GM18499 (cell line): Measurements from ENCODE around the gene ZNF546.
"Not testable (repeated sequence)": the region's sequence is repeated elsewhere in the genome, so short reads cannot be mapped to it uniquely, and the experiment has no call there.

Experiments used
- ATAC-seq: cut with Tn5 transposase; IDR thresholded peaks from one replicate; pipeline ENCODE4 v1.9.1; 2021; ENCODE audit warnings: moderate number of reproducible peaks; ENCODE audit not compliant: insufficient read depth, unreplicated experiment

The ZNF546 gene

DNA sequence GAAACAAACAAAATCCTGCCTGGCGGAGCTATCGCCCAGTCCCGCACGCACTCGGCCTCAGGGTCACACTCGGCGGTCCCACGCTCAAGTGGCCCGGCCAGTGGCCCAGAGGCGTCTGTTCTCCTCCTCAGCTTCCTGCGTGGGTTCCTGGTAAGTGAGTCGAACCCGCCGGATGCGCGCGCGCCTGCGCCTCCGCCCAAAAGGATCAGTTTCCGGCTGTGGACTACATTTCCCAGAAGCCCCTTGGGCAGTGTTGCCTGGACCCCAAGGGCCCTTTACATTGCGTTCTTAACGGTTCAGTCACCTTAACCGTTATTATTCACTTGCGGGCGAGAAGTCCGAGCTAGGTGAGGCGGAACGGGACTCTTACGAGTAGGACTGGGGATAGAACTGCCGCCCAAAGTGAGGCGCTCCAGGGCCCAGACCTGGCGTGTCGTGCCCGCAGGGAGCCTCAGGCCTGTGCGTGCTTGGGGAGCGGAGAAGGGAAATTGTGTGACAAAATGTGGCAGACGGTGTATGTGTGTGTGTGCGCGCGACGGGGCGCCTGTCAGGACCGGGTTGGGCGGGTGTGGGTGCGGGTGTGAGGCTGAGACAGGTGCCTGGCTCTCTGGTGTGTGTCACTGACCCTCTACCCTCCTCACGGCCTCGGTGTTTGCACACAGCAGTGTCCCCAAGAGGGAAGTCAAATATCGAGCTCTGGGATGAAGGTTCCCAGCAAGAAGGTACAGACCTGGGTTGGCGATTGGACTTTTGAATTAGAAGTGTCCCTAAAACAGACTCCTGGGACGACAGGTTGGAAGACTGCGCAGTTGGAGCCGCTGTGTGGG, at the start of gene ZNF546:
Gene ZNF546, plus strand, starts transcription at position 250 of the 827 bp plus-strand sequence. CDS start 1,267 bp downstream, outside the sequence.
- ATAC-seq: peak; percentile 50

DNA sequence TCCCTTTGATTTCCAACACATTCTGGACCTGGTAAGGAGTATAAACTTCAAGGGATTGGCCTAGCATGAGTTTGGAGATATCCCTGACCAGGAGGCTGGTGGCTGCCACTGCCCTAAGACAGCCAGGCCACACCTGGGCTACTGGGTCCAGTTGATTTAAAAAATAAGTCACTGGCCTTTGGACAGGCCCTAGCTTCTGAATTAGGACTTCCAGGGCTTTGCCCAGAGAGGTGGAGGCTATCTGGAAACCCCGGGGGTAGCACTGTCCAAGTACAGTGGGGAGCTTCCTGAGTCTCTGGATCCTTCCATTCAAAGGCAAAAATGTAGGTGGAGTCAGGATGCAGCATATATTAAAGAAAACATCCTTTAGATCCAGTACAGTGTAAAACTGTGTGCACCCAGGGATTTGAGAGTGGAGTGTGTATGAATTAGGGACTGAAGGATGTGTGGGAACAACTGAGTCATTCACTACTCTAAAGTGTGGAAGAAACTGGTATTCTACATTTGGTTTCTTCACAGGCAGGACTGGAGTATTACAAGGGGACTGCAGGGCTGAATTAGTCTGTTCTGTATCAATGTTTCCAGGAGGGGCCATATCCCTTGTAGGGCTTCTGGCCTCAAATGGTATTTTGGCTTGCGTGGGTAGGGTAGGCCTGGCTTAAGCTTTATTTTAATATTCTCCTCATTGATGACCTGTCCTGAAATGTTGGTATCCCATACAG, 47.7 kb upstream of the ZNF546 start:
- no peak for ATAC-seq

DNA sequence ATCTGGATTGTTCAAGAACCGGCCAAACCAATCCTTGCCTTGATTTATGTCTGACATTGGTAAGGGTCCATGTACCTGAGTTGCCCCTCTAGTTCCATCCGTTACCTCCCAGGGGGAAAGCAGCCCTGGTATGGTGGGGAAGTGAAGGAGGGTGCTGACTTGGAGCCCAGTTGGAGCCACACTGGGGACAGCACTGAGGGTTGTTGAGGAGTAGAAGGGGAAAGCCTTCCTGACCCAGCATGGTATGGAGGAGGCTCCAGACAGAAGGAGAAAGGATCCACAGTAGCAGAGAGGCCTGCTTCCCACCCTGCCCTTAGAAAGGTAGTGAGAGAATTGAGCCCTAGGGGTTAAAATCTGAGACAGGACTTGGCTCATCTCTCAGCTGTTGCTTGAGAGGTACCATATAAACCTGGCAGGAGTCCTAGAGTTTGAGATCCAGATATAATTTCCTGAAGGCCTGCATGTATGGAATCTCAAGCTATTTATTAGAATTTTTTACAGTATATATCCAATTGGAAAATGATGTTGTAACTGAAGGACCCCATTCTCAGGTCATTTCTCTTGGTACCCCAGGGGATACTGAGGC, 45.7 kb upstream of the ZNF546 start:
- no peak for ATAC-seq

DNA sequence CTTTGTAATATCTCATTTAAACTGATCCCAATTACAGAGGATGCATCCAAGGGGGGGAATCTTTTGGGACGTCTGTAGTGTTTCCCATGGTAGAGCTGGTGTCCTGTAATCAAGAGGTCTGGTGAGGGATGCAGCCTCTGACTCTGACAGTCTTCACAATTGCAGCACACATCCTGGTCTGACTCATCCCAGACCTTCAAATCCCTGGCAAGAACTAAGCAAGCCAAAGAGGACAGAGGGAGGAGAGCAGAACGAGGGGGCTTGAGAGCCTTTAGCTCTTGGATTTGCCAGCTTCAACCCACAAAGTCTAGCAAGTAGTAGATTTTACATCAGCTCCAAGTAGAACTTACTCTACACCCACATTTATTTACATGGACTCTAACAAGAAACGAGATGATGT, 45.2 kb upstream of the ZNF546 start:
- no peak for ATAC-seq

DNA sequence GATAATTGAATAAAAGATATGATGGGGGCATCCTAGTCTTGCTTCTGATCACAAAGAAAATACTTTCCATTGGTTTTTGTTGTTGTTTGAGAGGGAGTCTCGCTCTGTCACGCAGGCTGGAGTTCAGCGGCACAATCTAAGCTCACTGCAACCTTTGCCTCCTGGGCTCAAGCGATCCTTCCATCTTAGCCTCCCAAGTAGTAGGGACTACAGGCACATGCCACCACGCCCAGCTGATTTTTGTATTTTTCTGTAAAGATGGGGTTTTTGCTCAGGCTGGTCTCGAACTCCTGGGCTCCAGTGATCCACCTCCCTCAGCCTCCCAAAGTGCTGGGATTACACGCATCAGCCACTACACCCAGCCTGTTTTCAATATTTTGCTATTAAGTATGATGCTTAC, 42.9 kb upstream of the ZNF546 start:
- no peak for ATAC-seq

DNA sequence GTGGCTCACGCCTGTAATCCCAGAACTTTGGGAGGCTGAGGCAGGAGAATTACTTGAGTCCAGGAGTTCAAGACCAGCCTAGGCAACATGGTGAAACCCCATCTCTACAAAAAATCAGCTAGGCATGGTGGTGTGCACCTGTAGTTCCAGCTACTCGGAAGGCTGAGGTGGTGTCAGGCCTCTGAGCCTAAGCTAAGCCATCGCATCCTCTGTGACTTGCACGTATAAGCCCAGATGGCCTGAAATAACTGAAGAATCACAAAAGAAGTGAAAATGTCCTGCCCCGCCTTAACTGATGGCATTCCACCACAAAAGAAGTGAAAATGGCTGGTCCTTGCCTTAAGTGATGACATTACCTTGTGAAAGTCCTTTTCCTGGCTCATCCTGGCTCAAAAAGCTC, 39.0 kb upstream of the ZNF546 start:
- not testable (repeated sequence) for ATAC-seq

DNA sequence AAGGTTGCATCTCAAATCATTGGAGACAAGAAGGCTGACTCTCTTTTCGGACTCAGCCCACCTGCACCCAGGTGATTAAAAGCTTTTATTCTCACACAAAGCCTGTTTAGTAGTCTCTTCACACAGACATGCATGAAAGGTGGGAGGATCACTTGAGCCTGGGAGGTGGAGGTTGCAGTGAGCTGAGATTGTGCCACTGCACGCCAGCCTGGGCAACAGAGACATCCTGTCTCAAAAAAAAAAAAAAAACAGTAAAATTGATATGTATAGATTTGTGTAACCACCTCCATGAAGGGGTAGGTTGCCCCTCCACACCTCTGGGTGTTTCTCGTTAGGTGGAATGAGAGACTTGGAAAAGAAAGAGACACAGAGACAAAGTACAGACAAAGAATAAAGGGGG, 37.9 kb upstream of the ZNF546 start:
- not testable (repeated sequence) for ATAC-seq

DNA sequence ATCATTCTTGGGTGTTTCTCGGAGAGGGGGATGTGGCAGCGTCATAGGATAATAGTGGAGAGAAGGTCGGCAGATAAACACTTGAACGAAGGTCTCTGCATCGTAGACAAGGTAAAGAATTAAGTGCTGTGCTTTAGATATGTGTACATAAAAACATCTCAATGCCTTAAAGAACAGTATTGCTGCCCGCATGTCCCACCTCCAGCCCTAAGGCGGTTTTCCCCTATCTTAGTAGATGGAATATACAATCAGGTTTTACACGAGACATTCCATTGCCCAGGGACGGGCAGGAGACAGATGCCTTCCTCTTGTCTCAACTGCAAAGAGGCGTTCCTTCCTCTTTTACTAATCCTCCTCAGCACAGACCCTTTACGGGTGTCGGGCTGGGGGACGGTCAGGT, 37.5 kb upstream of the ZNF546 start:
- not testable (repeated sequence) for ATAC-seq

DNA sequence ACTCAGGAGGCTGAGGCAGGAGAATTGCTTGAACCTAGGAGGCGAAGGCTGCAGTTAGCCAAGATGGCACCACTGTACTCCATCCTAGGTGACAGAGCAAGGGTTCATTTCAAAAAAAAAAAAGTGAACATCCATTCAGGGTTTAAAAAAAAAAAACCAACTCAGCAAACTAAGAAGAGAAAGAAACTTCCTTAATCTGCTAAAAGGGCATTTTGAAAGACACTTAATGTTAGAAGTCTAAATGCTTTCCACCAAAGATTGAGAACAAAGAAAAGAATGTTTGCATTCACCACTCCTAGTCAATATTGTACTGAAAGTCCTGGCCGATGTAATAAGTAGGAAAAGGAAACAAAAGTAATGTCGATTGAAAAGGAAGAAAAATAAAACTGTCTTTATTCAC, 33.0 kb upstream of the ZNF546 start:
- ATAC-seq: no peak

DNA sequence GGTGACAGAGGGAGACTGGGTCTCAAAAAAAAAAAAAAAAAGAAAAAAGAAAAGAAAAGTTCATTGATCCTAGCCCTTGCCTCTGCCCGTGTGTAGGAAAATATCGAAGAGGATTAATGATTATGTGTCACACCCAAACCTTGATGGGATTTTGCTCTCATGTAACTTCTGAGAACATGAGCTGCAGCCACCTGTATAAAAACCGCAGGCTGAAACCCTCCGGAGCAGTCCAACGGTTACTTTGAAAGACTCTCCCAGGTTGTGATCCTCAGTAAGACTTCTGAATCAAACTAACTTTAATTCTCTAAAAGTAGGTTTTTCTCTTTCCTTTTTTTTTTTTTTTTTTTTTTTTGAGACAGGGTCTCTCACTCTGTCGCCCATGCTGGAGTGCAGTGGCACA, 30.2 kb upstream of the ZNF546 start:
- no peak for ATAC-seq

DNA sequence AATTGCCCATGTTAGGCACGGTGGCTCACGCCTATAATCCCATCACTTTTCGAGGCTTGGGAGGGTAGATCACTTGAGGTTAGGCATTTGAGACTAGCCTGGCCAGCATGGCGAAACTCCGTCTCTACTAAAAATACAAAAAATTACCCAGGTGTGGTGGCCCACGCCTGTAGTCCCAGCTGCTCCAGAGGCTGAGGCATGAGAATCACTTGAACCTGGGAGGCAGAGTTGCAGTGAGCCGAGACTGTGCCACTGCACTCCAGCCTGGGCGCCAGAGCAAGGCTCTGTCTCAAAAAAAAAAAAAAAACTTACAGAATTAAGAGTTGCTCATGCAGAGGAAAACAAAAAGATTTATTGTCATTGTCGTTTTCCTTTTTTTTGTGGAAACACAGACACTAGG, 29.3 kb upstream of the ZNF546 start:
- ATAC-seq: no peak

DNA sequence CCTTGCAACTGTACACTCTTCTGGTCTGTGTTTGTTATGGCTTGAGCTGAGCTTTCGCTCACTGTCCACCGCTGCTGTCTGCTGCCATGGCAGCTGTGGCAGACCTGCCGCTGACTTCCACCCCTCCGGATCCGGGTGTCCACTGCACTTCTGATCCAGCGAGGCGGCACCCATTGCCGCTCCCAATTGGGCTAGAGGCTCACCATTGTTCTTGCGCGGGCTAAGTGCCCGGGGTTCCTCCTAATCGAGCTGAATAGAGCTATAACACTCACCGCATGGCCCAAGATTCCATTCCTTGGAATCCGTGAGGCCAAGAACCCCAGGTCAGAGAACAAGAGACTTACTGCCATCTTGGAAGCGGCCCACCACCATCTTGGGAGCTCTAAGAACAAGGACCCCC, 28.1 kb upstream of the ZNF546 start:
- no peak for ATAC-seq

DNA sequence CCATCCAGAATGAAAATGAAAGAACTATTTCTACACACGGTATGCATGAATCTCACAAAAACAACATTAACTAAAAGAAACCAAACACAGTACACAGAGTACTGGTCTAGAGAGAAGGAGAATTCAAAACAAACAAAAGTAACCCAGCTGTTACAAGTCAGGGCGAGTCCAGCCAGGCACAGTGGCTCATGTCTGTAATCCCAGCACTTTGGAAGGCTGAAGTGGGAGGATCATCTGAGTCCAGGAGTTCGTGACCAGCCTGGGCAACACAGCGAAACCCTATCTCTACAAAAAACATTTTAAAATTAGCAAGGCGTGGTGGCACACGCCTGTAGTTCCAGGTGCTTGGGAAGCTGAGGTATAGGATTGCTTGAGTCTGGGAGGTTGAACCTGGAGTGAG, 27.6 kb upstream of the ZNF546 start:
- no peak for ATAC-seq

DNA sequence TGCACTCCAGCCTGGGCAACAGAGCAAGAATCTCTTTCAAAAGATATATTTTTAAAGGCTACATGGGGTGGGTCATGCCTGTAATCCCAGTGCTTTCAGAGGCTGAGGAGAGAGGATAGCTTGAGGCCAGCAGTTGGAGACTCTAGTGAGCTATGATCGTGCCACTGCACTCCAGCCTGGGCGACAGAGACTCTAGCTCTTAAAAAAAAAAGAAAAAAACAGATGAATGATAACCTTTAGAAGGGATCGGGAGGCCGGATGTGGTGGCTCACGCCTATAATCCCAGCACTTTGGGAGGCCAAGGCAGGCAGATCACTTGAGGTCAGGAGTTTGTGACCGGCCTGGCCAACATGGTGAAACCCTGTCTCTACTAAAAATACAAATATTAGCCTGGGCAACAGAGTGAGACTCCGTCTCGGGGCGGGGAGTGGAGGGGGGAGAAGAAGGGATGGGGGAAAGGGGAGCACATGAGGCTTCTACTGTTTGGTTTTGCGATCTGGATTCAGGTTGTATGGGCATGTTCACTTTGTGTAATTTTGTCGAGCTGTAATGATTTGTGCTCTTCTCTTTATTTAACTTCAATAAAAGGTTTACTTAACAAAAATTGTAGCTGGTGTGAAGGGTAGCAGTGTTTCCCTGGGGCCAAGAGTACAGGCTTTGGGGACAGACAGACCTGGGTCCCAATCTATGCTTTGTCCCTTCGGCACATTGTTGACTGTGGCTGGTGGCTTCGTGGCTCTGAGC, 27.0 kb upstream of the ZNF546 start:
- ATAC-seq: no peak

DNA sequence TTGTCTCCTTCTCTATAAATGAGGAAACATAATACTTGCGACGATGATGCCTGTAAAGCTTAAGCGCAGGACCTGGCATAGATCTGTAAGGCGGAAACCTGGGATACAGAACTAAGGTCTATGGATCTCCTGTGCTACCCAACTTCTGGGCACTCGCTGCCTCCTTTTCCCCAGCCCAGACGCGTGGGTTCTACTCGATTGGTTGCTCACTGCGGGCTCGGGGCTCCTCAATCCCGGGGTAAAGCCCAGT, 26.5 kb upstream of the ZNF546 start:
- no peak for ATAC-seq

DNA sequence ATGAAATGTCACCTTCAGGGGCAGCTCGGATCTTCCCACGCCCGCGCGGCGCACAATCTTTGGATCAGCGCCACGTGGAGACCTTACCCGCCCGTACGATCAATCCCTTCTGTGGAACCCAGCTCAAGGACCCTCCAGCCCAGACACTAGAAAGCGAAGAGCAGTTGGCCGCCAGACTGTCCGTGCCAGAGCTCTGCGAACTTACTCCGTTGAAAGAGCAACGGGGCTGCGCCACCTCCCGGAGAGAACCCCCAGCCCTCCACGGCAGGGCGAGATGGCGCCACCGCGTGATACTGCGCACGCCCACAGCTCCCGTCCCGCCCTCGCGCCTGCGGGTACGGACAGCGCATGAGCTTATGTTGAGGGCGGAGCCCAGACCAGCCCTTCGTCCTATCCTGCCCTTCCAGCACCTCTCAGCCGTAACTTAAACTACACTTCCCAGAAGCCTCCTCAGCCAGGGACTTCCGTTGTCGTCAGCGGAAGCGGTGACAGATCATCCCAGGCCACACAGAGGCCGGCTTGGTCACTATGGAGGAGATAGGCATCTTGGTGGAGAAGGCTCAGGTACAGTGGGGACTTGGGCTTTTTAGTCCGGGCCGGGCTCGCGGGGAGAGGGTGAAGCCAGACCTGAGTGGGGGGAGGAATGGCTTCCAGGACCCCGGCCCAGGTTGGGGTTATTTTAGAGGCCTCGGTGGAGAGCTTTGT, 26.0 kb upstream of the ZNF546 start, which contains the start of gene PSMC4:
Gene PSMC4, plus strand, starts transcription at position 491 of the 705 bp plus-strand sequence. Its CDS starts 38 bp downstream, at position 529.
- peak; percentile 85 for ATAC-seq

DNA sequence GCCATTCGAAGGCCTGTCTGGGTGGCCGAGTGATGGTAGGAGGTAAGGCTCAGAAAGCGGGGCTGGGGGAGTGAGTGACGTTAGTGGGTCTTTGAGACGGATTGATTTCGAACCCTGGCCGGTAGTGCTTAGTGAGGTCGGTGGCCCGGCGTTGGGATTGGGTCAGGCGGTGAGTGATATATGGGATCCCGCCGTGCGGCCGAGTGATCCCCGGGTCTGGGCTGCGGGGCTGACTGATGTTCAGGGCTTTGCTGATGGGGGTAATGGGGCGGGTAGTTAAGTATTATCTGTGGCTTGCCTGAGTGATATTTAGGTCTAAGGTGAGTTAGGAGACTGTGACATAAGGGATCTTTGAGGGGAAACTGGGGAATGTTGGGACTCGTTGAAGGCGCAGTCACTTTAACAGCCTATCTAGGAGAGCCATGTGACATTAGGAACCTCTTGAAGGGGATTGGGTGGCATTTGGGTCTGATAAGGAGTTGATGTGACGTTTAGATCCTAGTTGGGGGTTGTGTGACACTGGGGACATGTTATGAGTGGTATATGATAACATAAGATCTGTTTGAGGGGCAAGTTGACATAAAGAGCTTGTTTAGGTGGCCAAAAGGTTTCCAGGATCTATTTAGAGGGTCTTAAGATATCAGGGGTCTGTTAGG, 25.4 kb upstream of the ZNF546 start:
- ATAC-seq: no peak

DNA sequence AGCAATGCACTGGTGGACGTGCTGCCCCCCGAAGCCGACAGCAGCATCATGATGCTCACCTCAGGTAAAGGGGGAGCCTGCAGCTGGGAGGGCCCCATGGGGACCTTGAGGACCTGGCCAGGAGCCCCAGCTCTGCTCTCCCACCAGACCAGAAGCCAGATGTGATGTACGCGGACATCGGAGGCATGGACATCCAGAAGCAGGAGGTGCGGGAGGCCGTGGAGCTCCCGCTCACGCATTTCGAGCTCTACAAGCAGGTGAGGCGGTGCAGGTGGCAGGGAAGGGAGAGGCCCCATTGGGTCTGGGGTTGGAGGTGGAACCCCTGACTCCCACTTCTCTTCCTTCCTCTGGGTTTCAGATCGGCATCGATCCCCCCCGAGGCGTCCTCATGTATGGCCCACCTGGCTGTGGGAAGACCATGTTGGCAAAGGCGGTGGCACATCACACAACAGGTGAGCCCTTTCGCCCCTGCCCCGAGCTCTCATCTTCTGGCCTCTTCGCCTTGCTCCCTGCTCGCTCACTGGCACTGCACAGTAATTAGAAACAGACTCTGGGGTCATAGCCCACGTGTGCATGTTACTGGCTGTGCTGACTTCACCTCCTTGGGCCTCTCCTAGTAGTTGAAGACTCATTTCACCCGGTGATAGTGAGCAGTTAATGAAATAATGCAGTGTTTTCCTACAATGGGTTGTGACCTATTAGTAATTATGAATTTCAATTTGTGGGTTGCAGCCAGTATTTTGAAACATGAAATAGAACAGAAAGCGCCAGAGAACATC, 22.3 kb upstream of the ZNF546 start:
- no peak for ATAC-seq

DNA sequence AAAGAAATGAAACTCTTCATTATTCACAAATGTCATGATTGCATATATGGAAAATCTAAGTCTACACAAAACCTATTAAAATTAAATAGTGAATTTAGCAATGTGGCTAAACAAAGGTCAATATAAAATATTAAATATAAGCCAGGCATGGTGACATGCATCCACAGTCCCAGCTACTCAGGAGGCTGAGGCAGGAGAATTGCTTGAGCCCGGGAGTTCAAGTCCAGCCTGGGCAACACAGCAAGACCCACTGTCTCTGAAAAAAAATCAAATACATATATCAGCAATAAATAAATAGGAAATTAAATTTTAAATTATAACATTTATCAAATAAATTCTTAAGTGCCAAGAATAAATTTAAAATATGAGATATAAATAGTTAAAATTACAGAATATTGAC, 14.0 kb upstream of the ZNF546 start:
- no peak for ATAC-seq
